ENCODE results near the gene CDC42BPB.

The CDC42BPB gene, protein sequence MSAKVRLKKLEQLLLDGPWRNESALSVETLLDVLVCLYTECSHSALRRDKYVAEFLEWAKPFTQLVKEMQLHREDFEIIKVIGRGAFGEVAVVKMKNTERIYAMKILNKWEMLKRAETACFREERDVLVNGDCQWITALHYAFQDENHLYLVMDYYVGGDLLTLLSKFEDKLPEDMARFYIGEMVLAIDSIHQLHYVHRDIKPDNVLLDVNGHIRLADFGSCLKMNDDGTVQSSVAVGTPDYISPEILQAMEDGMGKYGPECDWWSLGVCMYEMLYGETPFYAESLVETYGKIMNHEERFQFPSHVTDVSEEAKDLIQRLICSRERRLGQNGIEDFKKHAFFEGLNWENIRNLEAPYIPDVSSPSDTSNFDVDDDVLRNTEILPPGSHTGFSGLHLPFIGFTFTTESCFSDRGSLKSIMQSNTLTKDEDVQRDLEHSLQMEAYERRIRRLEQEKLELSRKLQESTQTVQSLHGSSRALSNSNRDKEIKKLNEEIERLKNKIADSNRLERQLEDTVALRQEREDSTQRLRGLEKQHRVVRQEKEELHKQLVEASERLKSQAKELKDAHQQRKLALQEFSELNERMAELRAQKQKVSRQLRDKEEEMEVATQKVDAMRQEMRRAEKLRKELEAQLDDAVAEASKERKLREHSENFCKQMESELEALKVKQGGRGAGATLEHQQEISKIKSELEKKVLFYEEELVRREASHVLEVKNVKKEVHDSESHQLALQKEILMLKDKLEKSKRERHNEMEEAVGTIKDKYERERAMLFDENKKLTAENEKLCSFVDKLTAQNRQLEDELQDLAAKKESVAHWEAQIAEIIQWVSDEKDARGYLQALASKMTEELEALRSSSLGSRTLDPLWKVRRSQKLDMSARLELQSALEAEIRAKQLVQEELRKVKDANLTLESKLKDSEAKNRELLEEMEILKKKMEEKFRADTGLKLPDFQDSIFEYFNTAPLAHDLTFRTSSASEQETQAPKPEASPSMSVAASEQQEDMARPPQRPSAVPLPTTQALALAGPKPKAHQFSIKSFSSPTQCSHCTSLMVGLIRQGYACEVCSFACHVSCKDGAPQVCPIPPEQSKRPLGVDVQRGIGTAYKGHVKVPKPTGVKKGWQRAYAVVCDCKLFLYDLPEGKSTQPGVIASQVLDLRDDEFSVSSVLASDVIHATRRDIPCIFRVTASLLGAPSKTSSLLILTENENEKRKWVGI (N-terminal part only)

DNA sequence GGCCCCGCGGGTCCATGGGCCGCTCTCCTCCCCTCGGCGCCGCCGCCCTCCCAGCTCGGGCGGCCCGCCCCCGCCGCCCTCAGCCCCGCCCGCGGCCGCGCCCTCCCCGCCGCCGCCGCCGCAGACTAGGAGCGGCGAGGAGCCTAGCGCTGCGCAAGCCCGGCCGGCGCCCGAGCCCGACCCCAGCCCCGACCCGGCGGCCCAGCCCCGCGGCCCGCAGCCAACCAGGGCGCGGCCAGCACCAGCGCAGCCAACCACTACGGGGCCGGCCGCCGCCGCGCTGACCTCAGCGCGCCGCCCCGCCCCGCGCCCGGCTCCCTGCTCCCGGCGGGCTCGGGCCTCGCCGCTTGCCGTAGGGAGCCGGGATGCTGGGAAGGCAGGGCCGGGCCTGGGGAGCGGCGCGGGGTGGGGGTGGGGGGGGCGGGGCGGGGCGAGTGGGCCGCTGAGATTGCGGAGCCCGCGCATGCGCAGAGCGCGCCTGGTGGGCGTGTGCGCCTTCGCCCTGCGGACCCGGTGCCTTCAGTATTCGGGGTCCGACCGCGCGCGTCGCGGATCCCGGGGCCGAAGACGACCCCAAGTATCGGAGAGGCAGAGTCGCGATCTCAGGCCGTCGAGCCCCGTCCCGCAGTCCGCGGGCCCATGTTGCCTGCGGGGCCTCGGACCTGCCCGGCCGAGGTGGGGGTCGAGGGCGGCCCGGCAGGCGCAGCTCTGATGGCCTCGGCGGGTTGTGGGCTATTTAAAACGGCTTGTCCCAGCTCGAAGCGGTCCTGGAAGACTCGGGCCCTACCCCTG is at the start of gene CDC42BPB:
CDC42BPB (minus strand) TSS at position 178 of the 792 bp plus-strand sequence. CDS start 376 bp downstream, outside the sequence.
- H3K27ac ChIP-seq: peak within 1 kb of the TSS; percentile 94
- TF ChIP-seq, protein P1, sequence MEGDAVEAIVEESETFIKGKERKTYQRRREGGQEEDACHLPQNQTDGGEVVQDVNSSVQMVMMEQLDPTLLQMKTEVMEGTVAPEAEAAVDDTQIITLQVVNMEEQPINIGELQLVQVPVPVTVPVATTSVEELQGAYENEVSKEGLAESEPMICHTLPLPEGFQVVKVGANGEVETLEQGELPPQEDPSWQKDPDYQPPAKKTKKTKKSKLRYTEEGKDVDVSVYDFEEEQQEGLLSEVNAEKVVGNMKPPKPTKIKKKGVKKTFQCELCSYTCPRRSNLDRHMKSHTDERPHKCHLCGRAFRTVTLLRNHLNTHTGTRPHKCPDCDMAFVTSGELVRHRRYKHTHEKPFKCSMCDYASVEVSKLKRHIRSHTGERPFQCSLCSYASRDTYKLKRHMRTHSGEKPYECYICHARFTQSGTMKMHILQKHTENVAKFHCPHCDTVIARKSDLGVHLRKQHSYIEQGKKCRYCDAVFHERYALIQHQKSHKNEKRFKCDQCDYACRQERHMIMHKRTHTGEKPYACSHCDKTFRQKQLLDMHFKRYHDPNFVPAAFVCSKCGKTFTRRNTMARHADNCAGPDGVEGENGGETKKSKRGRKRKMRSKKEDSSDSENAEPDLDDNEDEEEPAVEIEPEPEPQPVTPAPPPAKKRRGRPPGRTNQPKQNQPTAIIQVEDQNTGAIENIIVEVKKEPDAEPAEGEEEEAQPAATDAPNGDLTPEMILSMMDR (conservative IDR thresholded peaks at IDR 0.05): no peak

DNA sequence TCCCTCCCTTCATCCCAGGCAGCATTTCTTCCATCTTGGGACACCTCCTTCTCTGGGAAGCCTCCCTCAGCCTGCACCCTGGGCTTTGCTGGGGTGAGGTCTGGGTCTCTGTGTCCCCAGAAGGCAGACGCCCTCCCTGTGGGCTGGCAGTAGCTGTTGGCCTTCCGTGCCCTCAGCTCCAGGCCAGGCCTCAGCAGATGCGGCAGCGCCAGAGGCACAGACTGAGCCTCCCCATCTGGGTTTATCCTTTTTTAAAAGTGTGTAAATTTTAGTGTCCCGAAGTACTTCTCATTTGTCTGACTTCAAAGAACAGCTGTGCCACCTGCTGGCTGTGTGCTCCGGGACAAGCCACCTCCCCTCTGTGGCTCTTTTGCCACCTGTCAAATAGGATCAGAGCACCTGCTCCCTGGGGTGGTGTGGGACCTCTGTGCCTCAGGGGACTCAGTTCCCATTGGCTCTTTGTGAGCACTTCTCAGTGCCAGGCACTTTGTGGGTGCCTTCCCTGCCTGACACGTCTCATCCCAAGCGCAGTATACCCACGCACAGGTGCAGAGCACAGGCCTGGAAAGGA is 48.3 kb upstream of the CDC42BPB start:
- peak overlapping the region; percentile 52; the same call in 1 of the 2 replicates for H3K27ac ChIP-seq
- TF ChIP-seq, protein P1 (conservative IDR thresholded peaks at IDR 0.05): peak; percentile 32; the same call in 1 of the 2 replicates

DNA sequence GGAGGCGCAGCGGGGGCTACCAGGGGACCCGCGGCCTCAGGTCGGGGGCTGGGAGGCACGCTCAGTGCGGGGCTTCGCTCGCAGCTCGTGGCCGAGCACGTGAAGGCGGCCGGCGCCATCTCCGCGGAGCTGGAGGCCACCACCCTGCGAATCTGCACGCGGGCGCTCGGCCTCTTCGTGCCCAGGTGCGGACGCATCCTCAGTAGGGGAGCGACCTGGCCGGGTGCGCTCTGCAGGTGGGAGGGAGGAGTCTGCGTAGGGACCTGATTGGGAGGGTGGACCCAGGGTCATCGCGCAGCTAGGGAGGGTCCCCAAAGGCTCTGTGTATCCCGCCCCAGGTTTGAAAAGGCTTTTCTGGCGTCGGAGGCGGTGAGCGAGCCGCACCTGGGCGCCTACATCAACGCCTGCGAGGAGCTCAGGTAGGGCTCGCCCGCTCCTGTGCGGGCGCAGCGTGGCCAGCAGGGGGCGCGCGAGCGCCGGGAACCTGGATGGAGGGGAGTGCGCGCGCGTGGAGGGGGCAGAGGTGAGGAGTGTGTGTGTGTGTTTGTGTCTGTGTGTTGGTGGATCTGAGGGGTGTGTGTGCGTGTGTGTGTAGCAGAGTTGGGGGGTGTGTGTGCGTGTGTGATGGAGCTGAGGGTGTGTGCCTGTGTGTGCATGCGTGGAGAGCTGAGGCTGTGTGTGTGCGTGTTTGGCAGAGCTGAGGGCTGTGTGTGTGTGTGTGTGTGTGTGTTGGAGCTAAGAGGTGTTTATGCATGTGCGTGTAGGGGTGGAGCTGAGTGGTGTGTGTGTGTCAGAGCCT is 47.5 kb upstream of the CDC42BPB start:
- peak overlapping the region; percentile 52 for H3K27ac ChIP-seq

DNA sequence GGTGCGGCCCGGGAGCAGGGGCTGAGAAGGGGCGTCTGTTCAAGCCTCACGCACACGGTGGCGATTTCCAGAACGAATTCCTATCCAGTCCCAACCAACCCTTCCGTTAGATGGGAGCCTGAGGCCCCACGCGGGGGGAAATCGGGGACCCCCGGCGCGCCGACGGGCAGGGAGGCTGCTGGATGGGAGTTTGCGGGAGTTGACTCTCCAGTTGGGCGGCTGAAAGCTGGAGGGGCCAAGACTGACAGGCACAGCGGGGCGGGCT is 47.0 kb upstream of the CDC42BPB start:
- TF ChIP-seq, protein P1 (conservative IDR thresholded peaks at IDR 0.05): no peak
- peak overlapping the region; percentile 52 for H3K27ac ChIP-seq

More for the DNA sequence above, 47.5 kb upstream of the CDC42BPB start:
- TF ChIP-seq, protein P1 (conservative IDR thresholded peaks at IDR 0.05): peak; percentile 96

DNA sequence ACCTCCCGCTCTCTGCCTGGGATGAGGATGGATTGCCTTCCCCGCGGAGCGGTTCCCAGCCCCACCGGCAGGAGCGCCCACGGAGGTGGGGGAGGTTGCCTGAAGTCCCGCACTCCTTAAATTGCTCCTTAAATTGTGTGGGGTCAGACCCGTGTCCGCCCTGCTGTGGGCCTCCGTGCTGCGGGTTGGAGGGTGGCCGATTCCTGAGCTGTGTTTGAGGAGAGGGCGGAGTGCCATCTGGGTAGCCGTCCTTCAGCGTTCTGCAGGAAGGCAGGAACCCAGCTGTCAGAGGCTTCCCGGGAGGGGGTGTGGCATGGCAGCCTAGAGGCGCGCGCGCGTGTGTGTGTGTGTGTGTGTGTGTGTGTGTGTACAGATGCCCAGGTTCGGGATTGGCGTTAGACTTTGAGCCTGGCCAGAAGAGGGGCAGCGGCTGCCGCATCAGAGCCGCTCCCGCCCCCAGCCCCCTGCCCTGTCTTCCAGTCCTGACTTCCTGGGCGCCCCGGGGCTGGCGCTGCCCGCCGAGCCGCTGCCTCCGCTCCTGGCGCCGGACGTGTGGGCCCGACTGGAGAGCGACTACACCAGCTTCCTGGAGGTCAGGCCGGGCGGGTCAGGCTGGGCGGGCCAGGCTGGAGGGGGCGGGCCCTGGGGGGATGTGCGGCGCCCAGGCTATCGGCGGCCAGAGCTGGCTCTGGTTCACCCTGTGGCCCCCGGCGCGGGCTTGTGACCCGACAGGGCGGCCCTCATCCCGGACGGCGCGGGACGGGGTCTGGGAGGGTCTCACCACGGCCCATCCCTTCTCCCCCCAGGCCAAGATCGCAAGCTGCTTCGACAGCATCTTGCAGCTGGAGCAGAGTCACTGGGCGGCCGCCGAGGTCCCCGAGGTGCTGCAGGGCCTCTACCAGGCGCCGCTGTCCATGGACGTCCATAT is 46.4 kb upstream of the CDC42BPB start:
- TF ChIP-seq, protein P1 (conservative IDR thresholded peaks at IDR 0.05): peak; percentile 57
- peak overlapping the region; percentile 52 for H3K27ac ChIP-seq
